Left lung (tissue), 10 donors: ENCODE measurements around the gene HMCN1. TPM values are rescaled to one million over a fixed set of nuclear protein-coding genes. Genes with fewer than 3 reads are reported as not detected.

Experiments
- ATAC-seq: fragments of 200-7000 bp; cut with Tn5 transposase; one replicate; pipeline ENCODE4 v1.9.1; 2020; ENCODE audit warnings: moderate library complexity
- DNase-seq, 4 donors: peaks; one replicate each; pipeline ENCODE4 v3.0.0-alpha.2; 2013 to 2020
- H3K27ac ChIP-seq, 2 donors: fragments of 200-600 bp; sonication (generic) in 1 of 2; one replicate each; pipeline versions ENCODE4 v1.5.0 to v1.8.0; 2020 to 2021
- H3K27me3 ChIP-seq, 2 donors: fragments of 200-600 bp; sonication (generic) in 1 of 2; one replicate each; pipeline versions ENCODE4 v1.5.0 to v1.8.0; 2020 to 2021
- H3K36me3 ChIP-seq, 2 donors: fragments of 200-600 bp; sonication (generic) in 1 of 2; one replicate each; pipeline versions ENCODE4 v1.5.0 to v1.8.0; 2020 to 2021
- H3K4me1 ChIP-seq, 2 donors: fragments of 200-600 bp; one replicate each; pipeline ENCODE4 v1.8.0; 2021
- H3K4me3 ChIP-seq, 2 donors: fragments of 200-600 bp; sonication (generic) in 1 of 2; one replicate each; pipeline versions ENCODE4 v1.5.0 to v1.8.0; 2020 to 2021; ENCODE audit warnings: mild to moderate bottlenecking in 1 of 2
- H3K9me3 ChIP-seq, 2 donors: fragments of 200-600 bp; sonication (generic) in 1 of 2; one replicate each; pipeline versions ENCODE4 v1.5.0 to v1.8.0; 2020 to 2021
- intact Hi-C, 2 donors: fragments of 100-400 bp; cut with DNase I; formaldehyde crosslinking; loops; one replicate each; pipeline versions ENCODE4 v1.11.2 to v1.14.2; 2022
- polyA plus RNA-seq, 6 donors: library from polyadenylated mRNA; unstranded; fragments of 120-200 nt; gene quantifications; one replicate each; pipeline ENCODE4 v1.2.1, GENCODE V29; 2013; ENCODE audit not compliant: insufficient read length in 6 of 6
- total RNA-seq, 2 donors: library from RNA; stranded (reverse); fragmentation: NEBNext Ultra II Directional; extraction: Animal tissue kit (Norgen Biotek cat#: 25700); gene quantifications; one replicate each; pipeline ENCODE4 v1.2.1, GENCODE V29; 2021
- TF ChIP-seq, protein P1 (sequence below), 2 donors: fragments of 200-600 bp; sonication (generic) in 1 of 2; IDR thresholded peaks; one replicate each; pipeline versions ENCODE4 v1.5.0 to v1.8.0; 2021; ENCODE audit warnings: antibody characterized with exemption in 2 of 2
- donor health status: DM: no; HTN: yes; CAD: no.
- donor health status: DM: no; HTN: no; CAD: no.

HMCN1 gene
- total and polyA plus RNA-seq, 8 donors = 24.0 to 91.0 (median 48.7) TPM

DNA sequence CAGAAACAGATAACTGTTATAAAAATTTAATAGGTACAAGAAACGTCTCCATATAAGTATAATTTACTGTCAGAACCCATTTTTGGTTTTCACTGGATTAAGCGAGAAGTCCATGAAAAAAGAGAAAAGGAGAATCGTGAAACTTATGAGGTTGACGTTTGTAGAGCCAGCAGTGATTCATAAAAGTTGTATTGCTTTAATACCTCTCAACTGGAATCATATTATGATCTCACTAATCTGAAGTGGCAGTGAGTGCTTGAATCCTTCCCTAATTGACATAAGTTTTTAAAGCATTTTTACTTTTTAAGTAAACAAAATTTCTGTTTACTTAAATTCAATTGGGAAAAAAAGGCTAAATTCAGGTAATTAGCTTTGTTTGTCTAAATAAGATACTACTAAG, 325.6 kb downstream of the HMCN1 start:
- Histone ChIP-seq H3K4me1 (peaks cover 0 to 3% of the 10 kb centered on the region in 2 donors), H3K4me3 (no peak overlapping the region), H3K36me3 (no peaks in the 10 kb centered on the region), H3K27me3 (no peaks in the 10 kb centered on the region), H3K27ac (peak overlapping the region in 1 of 2 donors; percentile 61), H3K9me3 (no peaks in the 10 kb centered on the region)
- TF ChIP-seq, protein P1, sequence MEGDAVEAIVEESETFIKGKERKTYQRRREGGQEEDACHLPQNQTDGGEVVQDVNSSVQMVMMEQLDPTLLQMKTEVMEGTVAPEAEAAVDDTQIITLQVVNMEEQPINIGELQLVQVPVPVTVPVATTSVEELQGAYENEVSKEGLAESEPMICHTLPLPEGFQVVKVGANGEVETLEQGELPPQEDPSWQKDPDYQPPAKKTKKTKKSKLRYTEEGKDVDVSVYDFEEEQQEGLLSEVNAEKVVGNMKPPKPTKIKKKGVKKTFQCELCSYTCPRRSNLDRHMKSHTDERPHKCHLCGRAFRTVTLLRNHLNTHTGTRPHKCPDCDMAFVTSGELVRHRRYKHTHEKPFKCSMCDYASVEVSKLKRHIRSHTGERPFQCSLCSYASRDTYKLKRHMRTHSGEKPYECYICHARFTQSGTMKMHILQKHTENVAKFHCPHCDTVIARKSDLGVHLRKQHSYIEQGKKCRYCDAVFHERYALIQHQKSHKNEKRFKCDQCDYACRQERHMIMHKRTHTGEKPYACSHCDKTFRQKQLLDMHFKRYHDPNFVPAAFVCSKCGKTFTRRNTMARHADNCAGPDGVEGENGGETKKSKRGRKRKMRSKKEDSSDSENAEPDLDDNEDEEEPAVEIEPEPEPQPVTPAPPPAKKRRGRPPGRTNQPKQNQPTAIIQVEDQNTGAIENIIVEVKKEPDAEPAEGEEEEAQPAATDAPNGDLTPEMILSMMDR (IDR thresholded peaks at IDR 0.05) = no peak
- intact Hi-C loops = no loop called here
- DNase-seq = no peak
- ATAC-seq = peak; percentile 75

DNA sequence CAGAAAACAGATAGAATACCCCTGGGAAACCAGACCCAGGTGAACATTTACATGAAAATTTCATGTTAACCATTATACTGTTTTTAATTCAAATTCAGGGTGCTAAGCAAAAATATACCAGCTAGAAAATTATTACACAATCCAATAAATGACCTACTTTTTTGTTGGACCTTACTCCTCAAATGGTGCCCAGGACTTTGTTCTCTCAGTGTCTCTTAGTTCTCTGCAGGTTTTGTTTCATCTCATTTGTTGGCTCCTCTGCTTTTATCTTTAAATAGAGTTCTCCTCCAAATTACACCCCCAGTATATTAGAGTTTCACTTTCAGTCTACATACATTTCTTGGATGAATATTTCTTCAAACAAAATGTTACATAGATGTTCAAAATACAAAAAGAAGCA, 326.0 kb downstream of the HMCN1 start:
- Histone ChIP-seq H3K27ac (no peak overlapping the region), H3K9me3 (no peaks in the 10 kb centered on the region), H3K4me3 (no peak overlapping the region), H3K36me3 (no peaks in the 10 kb centered on the region), H3K4me1 (peaks cover 0 to 3% of the 10 kb centered on the region in 2 donors), H3K27me3 (no peaks in the 10 kb centered on the region)
- ATAC-seq = no peak
- no peak for DNase-seq
- TF ChIP-seq, protein P1 (IDR thresholded peaks at IDR 0.05) = no peak
- intact Hi-C loops = no loop called here

DNA sequence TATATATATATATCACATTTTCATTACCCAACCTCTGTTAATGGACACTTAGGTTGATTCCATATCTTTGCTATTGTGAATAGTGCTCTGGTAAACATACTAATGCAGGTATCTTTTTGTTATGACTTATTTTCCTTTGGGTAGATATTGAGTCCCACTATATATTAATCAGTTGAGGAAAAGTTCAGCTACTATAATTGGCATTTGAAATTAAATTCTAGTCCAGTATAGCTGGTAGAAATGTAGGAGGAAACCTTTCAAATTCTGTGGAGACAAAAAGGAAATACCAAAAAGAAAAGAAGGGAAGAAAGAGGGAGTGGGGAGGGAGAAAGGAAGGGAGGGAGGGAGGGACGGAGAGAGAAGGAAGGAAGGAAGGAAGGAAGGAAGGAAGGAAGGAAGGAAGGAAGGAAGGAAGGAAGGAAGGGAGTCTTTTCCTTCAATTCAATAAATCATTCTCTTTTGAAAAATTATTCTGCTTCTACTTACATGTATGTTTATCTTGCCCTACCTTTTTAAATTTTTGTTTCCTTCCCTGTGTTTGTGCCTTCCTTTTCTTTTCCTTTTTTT, 329.0 kb downstream of the HMCN1 start:
- intact Hi-C loops = no loop called here
- ATAC-seq (no peak), DNase-seq (no peak)
- Histone ChIP-seq H3K27me3 (no peaks in the 10 kb centered on the region), H3K4me3 (no peak overlapping the region), H3K36me3 (no peaks in the 10 kb centered on the region), H3K4me1 (peaks cover 0 to 2% of the 10 kb centered on the region in 2 donors), H3K27ac (no peak overlapping the region), H3K9me3 (no peaks in the 10 kb centered on the region)
- TF ChIP-seq, protein P1 (IDR thresholded peaks at IDR 0.05) = no peak

DNA sequence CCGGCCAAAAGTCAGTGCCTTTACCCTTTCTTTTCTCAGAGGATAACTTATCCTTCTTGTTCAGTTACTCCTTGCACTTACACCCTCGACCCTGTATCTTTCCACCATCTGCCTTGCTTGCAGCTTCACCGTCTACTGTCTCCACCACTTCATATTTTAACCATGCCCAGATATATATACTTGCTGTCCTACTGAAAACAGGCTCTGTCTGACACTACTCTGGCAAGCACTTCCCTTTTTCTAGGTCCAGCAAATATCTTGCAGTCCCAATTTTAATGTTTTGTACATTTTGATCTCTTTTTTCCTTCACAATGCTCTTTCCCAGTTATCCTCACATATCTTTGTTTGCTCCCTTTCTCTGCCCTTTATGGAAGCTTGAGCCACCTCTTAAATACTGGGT, 332.2 kb downstream of the HMCN1 start:
- H3K9me3 ChIP-seq = no peaks in the 10 kb centered on the region
- no peak overlapping the region for H3K4me3 ChIP-seq
- H3K27ac ChIP-seq = no peak overlapping the region
- H3K36me3 ChIP-seq = no peaks in the 10 kb centered on the region
- DNase-seq = no peak
- intact Hi-C loops = no loop called here
- no peak for ATAC-seq
- no peaks in the 10 kb centered on the region for H3K4me1 ChIP-seq
- TF ChIP-seq, protein P1 (IDR thresholded peaks at IDR 0.05) = no peak
- H3K27me3 ChIP-seq = no peaks in the 10 kb centered on the region

DNA sequence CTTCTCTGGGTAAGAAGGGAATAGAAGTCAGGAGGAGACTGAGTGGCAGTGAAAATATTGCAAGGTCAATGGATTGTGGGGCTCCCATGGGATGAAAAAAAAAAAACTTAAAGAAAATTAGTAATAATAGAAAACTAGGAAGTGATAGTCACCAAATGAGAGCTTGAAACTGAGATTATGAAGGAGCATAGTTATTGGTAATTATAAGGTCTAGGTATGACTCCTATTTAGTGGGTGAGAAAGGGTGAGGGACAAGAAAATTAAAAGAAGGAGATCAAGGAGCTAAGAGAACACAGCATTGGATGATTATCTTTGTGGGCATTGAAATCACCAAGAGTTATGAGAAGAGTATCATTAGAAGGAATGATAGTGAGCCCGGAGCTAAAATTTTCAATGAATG, 339.5 kb downstream of the HMCN1 start:
- Histone ChIP-seq H3K9me3 (no peaks in the 10 kb centered on the region), H3K4me3 (no peak overlapping the region), H3K36me3 (no peaks in the 10 kb centered on the region), H3K4me1 (no peaks in the 10 kb centered on the region), H3K27me3 (no peaks in the 10 kb centered on the region), H3K27ac (no peak overlapping the region)
- intact Hi-C loops = no loop called here
- TF ChIP-seq, protein P1 (IDR thresholded peaks at IDR 0.05) = no peak
- DNase-seq = no peak
- ATAC-seq = no peak
